Endodermal cell (in vitro differentiated cells): ENCODE data around the gene LAMTOR1. TPM values are rescaled to one million over a fixed set of nuclear protein-coding genes. Genes with fewer than 3 reads are reported as not detected.

Source experiments
- DNase-seq: peaks from one replicate; pipeline ENCODE4 v3.0.0-alpha.2; 2017
- H3K27ac ChIP-seq: 2 replicates; pipeline ENCODE4 v1.5.1; 2013; ENCODE audit warnings: mild to moderate bottlenecking, low read depth, low read length, moderate library complexity
- H3K27me3 ChIP-seq: 2 replicates; pipeline ENCODE4 v1.6.1; 2013; ENCODE audit warnings: mild to moderate bottlenecking, low read length, moderate library complexity; ENCODE audit not compliant: insufficient read depth, control insufficient read depth, poor library complexity, severe bottlenecking
- H3K36me3 ChIP-seq: 2 replicates; pipeline ENCODE4 v1.7.0; 2013; ENCODE audit warnings: mild to moderate bottlenecking, low read length, moderate library complexity; ENCODE audit not compliant: control insufficient read depth, insufficient read depth
- H3K4me1 ChIP-seq: one replicate; pipeline ENCODE4 v1.7.0; 2013; ENCODE audit warnings: low read length; ENCODE audit not compliant: control insufficient read depth, insufficient read depth
- H3K4me3 ChIP-seq: 2 replicates; pipeline ENCODE4 v1.5.1; 2013; ENCODE audit warnings: mild to moderate bottlenecking, low read length, moderate library complexity
- H3K9ac ChIP-seq: 2 replicates; pipeline ENCODE4 v1.6.1; 2013; ENCODE audit warnings: mild to moderate bottlenecking, low read length, moderate library complexity; ENCODE audit not compliant: poor library complexity, severe bottlenecking; ENCODE audit errors: extremely low read depth
- H3K9me3 ChIP-seq: 2 replicates; pipeline ENCODE4 v1.6.1; 2013; ENCODE audit warnings: mild to moderate bottlenecking, low read length, moderate library complexity; ENCODE audit not compliant: control insufficient read depth
- H3K27ac Mint-ChIP-seq: 2 replicates; pipeline ENCODE4 v1.8.0; 2020; ENCODE audit warnings: mixed read lengths
- H3K27me3 Mint-ChIP-seq: 2 replicates; pipeline ENCODE4 v1.8.0; 2021; ENCODE audit warnings: mild to moderate bottlenecking, mixed read lengths; ENCODE audit not compliant: insufficient read depth
- H3K36me3 Mint-ChIP-seq: 2 replicates; pipeline ENCODE4 v1.8.0; 2020; ENCODE audit warnings: low read depth, mixed read lengths
- H3K4me1 Mint-ChIP-seq: 2 replicates; pipeline ENCODE4 v1.8.0; 2020; ENCODE audit warnings: mixed read lengths
- H3K4me3 Mint-ChIP-seq: 2 replicates; pipeline ENCODE4 v1.8.0; 2020; ENCODE audit warnings: mild to moderate bottlenecking, moderate library complexity, mixed read lengths
- H3K9me3 Mint-ChIP-seq: 2 replicates; pipeline ENCODE4 v1.8.0; 2020; ENCODE audit warnings: mild to moderate bottlenecking, mixed read lengths
- WGBS, 2 experiments: methylation state at CpG; one replicate each; pipeline versions ENCODE4 v1.1.5 to v1.1.7; 2013; ENCODE audit warnings: missing lambda C conversion rate in 2 of 2, mixed read lengths in 1 of 2; ENCODE audit not compliant: insufficient coverage in 1 of 2, insufficient read length in 1 of 2; 5-methylcytosine and 5-hydroxymethylcytosine counted together
- total RNA-seq, 2 donors: library from RNA; stranded (reverse); fragmentation: NEBNext Ultra II Directional in 1 of 2; extraction: Animal tissue kit (Norgen Biotek cat#: 25700) in 1 of 2; gene quantifications; 2 replicates in 1 of 2; 3 replicates in 1 of 2; pipeline ENCODE4 v1.2.1, GENCODE V29; 2021
- TF ChIP-seq, protein P1 (sequence below): fragments of 200-600 bp; sonication (generic); conservative IDR thresholded peaks from 2 replicates; pipeline ENCODE4 v1.5.0; 2021; ENCODE audit warnings: antibody characterized with exemption, mild to moderate bottlenecking

The LAMTOR1 gene
- total RNA-seq, 2 donors from 2014 or later: 92.0 to 104 TPM

DNA sequence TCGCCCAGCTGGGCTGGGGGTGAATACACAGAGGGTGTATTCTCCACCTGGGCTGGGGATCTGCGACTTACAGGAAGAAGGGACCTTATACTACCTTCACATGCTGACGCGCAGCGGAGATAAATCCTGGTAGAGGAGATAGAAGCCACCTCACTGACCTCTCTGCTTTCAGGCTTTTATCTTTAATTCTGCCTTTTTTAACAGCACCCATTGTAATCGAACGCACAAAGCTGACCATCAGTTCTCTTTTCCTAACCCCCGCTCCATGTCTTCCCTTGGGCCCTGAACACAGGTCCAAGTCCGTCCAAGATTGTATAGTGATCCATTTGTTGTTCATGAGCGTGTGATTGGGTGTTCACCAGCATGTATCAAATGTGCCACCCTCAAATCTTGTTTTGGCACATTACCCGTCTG lies 664 bp upstream of the LAMTOR1 start:
- Histone ChIP-seq H3K36me3 (peaks cover 26% of the 10 kb centered on the region), H3K9me3 (no peaks in the 10 kb centered on the region), H3K27ac (peak overlapping the region; percentile 71), H3K4me1 (no peaks in the 10 kb centered on the region), H3K4me3 (peak overlapping the region; percentile 74), H3K27me3 (no peaks in the 10 kb centered on the region), H3K9ac (no peak overlapping the region)
- Mint-ChIP-seq H3K27ac (peak overlapping the region; percentile 92), H3K9me3 (peaks cover 3% of the 10 kb centered on the region), H3K4me3 (peak overlapping the region; percentile 80), H3K36me3 (peaks cover 26% of the 10 kb centered on the region), H3K4me1 (peaks cover 20% of the 10 kb centered on the region), H3K27me3 (no peaks in the 10 kb centered on the region)
- DNase-seq: no peak
- TF ChIP-seq, protein P1, sequence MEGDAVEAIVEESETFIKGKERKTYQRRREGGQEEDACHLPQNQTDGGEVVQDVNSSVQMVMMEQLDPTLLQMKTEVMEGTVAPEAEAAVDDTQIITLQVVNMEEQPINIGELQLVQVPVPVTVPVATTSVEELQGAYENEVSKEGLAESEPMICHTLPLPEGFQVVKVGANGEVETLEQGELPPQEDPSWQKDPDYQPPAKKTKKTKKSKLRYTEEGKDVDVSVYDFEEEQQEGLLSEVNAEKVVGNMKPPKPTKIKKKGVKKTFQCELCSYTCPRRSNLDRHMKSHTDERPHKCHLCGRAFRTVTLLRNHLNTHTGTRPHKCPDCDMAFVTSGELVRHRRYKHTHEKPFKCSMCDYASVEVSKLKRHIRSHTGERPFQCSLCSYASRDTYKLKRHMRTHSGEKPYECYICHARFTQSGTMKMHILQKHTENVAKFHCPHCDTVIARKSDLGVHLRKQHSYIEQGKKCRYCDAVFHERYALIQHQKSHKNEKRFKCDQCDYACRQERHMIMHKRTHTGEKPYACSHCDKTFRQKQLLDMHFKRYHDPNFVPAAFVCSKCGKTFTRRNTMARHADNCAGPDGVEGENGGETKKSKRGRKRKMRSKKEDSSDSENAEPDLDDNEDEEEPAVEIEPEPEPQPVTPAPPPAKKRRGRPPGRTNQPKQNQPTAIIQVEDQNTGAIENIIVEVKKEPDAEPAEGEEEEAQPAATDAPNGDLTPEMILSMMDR: peak; percentile 57
- 90 to 93% methylated on average over 3 to 11 of the region's 11 CpGs for WGBS, 2 experiments

DNA sequence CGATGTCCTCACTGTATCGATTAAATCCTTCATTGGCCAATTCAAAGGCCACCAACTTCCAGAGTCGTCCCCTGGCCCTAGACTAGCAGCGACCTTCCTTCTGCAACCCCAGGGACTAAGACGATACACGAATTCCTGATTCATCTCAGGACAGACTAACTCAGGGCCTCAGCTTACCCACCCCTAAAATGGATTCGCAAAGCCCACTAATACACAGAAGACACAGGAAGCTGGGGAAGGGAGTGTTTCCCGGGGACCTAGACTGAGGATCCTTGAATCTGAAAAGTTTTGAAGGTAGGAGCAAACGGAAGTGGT lies 509 bp downstream of the LAMTOR1 start:
- Mint-ChIP-seq H3K9me3 (peaks cover 3% of the 10 kb centered on the region), H3K4me1 (peaks cover 20% of the 10 kb centered on the region), H3K27ac (peak overlapping the region; percentile 92), H3K36me3 (peaks cover 38% of the 10 kb centered on the region), H3K27me3 (no peaks in the 10 kb centered on the region), H3K4me3 (peak overlapping the region; percentile 80)
- DNase-seq: no peak
- H3K9me3 ChIP-seq: no peaks in the 10 kb centered on the region
- peaks cover 37% of the 10 kb centered on the region for H3K36me3 ChIP-seq
- H3K4me3 ChIP-seq: peak overlapping the region; percentile 93
- 6 to 7% methylated on average over 6 to 9 of the region's 9 CpGs for WGBS, 2 experiments
- TF ChIP-seq, protein P1: no peak
- H3K9ac ChIP-seq: peak overlapping the region; percentile 96
- H3K4me1 ChIP-seq: no peaks in the 10 kb centered on the region
- peak overlapping the region; percentile 69 for H3K27ac ChIP-seq
- H3K27me3 ChIP-seq: no peaks in the 10 kb centered on the region

DNA sequence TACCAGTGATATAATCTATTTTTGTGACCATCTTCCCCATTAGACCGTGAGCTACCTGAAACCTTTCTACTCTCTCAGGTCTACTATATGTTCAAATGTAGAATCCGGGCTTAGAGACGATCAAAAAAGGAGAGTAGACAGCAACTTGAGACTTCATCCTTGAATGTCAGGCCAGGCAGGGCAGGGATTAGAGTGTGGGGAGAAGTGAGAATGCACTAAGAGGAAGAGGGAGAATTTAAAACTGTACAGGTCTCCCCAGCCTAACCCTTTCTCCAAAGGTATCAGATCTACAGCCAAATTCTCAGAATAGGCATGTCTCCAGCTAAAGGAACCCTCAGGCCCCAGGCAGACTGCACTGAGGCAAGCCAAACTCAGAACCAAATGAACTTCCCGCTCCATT lies 935 bp downstream of the LAMTOR1 start:
- no peaks in the 10 kb centered on the region for H3K27me3 ChIP-seq
- WGBS, 2 experiments: 38 to 74% methylated on average over 1 to 4 of the region's 4 CpGs
- peak overlapping the region; percentile 93 for H3K4me3 ChIP-seq
- no peaks in the 10 kb centered on the region for H3K27me3 Mint-ChIP-seq
- H3K27ac Mint-ChIP-seq: peak overlapping the region; percentile 92
- H3K9me3 Mint-ChIP-seq: peaks cover 3% of the 10 kb centered on the region
- H3K4me1 Mint-ChIP-seq: peaks cover 20% of the 10 kb centered on the region
- H3K9me3 ChIP-seq: no peaks in the 10 kb centered on the region
- no peak overlapping the region for H3K27ac ChIP-seq
- TF ChIP-seq, protein P1: no peak
- H3K36me3 ChIP-seq: peaks cover 42% of the 10 kb centered on the region
- peak overlapping the region; percentile 96 for H3K9ac ChIP-seq
- no peak for DNase-seq
- peaks cover 37% of the 10 kb centered on the region for H3K36me3 Mint-ChIP-seq
- H3K4me3 Mint-ChIP-seq: peak overlapping the region; percentile 80
- no peaks in the 10 kb centered on the region for H3K4me1 ChIP-seq
